Stimulated activated CD8-positive, alpha-beta memory T cell treated with anti-CD3 and anti-CD28 coated beads, Interleukin-15, amount 100 ng/mL, for 1 hour (primary cell): ENCODE results near the gene PRPF40A.
"Not testable (repeated sequence)": the region's sequence is repeated elsewhere in the genome, so short reads cannot be mapped to it uniquely, and the experiment has no call there.

Experiments
- DNase-seq: peaks from one replicate; pipeline ENCODE4 v3.0.0-alpha.2; 2020; ENCODE audit warnings: low read depth

PRPF40A gene

GRCh38 chr2:152717228-152718075, at the start of gene PRPF40A:
Gene PRPF40A (minus strand): TSS chr2:152717461. CDS start chr2:152717439, 22 bp downstream.
- peak; percentile 98 for DNase-seq

GRCh38 chr2:152766928-152767327, 49.7 kb upstream of the PRPF40A start:
- DNase-seq, result no peak

- no peak for DNase-seq
Measured at GRCh38 chr2:152763651-152764050, 46.4 kb upstream of the PRPF40A start.

GRCh38 chr2:152763208-152763607, 45.9 kb upstream of the PRPF40A start:
- not testable (repeated sequence) for DNase-seq

- no peak for DNase-seq
Measured at GRCh38 chr2:152762202-152762601, 44.9 kb upstream of the PRPF40A start.

- DNase-seq, result no peak
Measured at GRCh38 chr2:152761214-152761613, 44.0 kb upstream of the PRPF40A start.

GRCh38 chr2:152759290-152760072, 42.2 kb upstream of the PRPF40A start:
- DNase-seq, result no peak

- DNase-seq, result no peak
Measured at GRCh38 chr2:152755029-152755428, 37.8 kb upstream of the PRPF40A start.

- not testable (repeated sequence) for DNase-seq
Measured at GRCh38 chr2:152747751-152748150, 30.5 kb upstream of the PRPF40A start.

- DNase-seq, result no peak
Measured at GRCh38 chr2:152743002-152743401, 25.7 kb upstream of the PRPF40A start.

- DNase-seq, result no peak
Measured at GRCh38 chr2:152740743-152741328, 23.6 kb upstream of the PRPF40A start.

GRCh38 chr2:152739705-152740104, 22.4 kb upstream of the PRPF40A start:
- not testable (repeated sequence) for DNase-seq

GRCh38 chr2:152738438-152738837, 21.2 kb upstream of the PRPF40A start:
- DNase-seq, result no peak

- not testable (repeated sequence) for DNase-seq
Measured at GRCh38 chr2:152737509-152737908, 20.2 kb upstream of the PRPF40A start.

- DNase-seq, result no peak
Measured at GRCh38 chr2:152730591-152731333, 13.5 kb upstream of the PRPF40A start.

- no peak for DNase-seq
Measured at GRCh38 chr2:152729844-152730243, 12.6 kb upstream of the PRPF40A start.

- no peak for DNase-seq
Measured at GRCh38 chr2:152723918-152724317, 6.7 kb upstream of the PRPF40A start.

- DNase-seq, result not testable (repeated sequence)
Measured at GRCh38 chr2:152722639-152723038, 5.4 kb upstream of the PRPF40A start.

- DNase-seq, result no peak
Measured at GRCh38 chr2:152720794-152721193, 3.5 kb upstream of the PRPF40A start.

GRCh38 chr2:152718909-152719645, 1.8 kb upstream of the PRPF40A start:
- no peak for DNase-seq
